ENCODE results near the gene LRRC10B.
"Not testable (repeated sequence)": the region's sequence is repeated elsewhere in the genome, so short reads cannot be mapped to it uniquely, and the experiment has no call there.

Gene LRRC10B

GRCh38 chr11:61507962-61508861 lies at the start of gene LRRC10B:
Gene LRRC10B, plus strand, starts transcription at chr11:61508749. Its CDS starts 250 bp downstream, at chr11:61508999.
- no peak for FAIRE-seq

- FAIRE-seq, result no peak
Measured at GRCh38 chr11:61460474-61460881, 48.1 kb upstream of the LRRC10B start.

- FAIRE-seq, result no peak
Measured at GRCh38 chr11:61460986-61461385, 47.6 kb upstream of the LRRC10B start.

GRCh38 chr11:61467602-61468001 lies 40.9 kb upstream of the LRRC10B start:
- FAIRE-seq, result not testable (repeated sequence)

DNA sequence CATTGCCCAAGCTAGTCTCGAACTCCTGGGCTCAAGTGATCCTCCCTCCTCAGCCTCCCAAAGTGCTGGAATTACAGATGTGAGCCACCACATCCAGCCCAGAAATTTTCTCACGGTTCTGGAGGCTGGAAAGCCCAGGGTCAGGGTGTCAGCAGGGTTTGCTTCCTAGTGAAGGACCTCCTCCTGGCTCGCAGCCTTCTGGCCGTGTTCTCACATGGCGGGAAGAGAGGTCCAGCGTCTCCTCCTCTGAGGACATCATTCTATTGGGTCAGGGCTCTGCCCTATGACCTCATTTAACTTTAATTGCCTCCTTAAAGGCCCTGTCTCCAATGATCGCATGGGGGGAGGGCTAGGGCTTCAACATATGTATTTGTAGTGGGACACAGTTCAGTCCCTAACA lies 40.5 kb upstream of the LRRC10B start:
- no peak for FAIRE-seq

GRCh38 chr11:61472282-61472681 lies 36.3 kb upstream of the LRRC10B start:
- no peak for FAIRE-seq

DNA sequence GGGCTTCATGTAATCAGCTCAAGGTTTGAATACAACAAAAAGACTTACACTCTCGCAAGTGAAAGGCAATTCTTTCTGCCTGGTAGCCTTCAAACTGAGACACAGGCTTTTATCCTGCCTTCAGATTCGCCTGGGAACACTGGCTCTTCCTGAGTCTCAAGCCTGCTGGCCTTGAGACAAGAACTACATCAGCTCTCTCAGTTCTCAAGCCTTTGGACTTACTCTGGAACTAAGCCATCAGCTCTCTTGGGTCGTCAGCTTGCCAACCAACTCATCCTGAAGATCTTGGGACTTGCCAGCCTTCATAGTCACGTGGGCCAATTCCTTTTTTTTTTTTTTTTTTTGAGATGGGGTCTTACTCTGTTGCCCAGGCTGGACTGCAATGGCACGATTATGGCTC lies 35.7 kb upstream of the LRRC10B start:
- FAIRE-seq, result no peak

DNA sequence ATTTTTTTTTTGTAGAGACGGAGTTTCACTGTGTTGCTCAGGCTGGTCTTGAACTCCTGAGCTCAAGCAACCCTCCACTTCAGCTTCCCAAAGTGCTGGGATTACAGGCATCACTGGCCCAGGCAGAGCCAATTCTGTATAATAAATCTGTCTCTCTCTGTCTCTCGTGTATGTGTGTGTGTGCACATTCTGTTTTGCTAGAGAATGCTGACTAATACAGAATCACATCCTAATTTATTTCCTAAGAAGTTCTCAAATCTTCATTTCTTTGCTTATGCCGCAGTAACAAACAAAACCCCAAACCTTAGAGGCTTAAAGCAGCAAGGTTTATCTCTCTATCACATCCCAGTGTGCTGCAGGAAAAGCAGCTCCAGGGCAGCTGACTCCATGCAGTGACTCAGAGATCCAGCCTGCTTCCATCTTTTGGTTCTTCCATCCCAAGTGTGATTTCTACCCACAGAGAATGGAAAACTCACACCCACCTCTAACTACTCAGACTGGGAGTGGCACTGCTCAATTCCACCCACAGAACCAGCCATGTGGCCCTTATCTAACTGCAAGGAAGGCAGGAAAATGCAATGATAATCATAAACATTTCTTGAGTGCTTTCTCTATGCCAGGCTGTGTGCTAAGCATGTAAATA lies 35.1 kb upstream of the LRRC10B start:
- FAIRE-seq, result no peak

- no peak for FAIRE-seq
Measured at GRCh38 chr11:61474013-61474643, 34.4 kb upstream of the LRRC10B start.

- FAIRE-seq, result no peak
Measured at GRCh38 chr11:61475433-61475832, 33.1 kb upstream of the LRRC10B start.

DNA sequence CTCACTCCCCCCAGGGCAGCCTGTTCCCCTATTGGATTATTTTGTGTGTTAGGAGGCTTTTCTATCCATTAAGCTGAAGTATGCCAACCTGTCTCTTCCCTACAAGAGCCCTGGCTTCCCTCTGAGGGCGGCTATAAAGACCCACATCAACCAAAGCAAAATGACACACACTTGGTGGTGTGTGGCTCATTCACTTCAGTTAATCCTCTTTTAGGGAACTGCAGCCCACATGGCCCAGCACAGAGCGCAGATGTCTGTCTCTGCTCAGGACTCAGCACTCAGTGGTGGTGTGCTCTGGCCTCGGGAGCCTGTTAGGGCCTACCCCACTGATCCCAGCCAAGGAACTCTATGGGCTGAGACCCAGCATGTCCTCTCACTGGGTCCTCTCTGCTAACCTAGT lies 32.2 kb upstream of the LRRC10B start:
- no peak for FAIRE-seq

DNA sequence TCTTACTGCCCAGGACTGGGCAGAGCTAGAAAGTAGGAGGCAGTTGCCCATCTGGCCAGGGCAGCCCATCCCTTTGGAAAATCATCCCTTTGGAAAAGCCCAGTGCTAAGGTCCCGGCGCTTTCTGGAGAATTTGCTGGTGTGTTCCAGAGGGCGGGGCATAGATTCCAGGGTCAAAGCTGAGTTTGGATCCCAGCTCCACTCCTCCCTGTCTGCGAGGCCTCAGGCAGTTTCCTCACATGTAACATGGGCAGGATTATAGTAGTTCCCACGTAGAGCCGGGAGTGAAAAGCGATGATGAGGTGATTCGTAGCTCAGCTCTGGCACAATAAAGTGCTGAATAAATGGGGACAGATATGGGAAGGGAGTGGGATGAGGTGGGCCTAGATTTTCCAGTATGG lies 31.4 kb upstream of the LRRC10B start:
- FAIRE-seq, result no peak

GRCh38 chr11:61477727-61478148 lies 30.8 kb upstream of the LRRC10B start:
- FAIRE-seq, result no peak

- not testable (repeated sequence) for FAIRE-seq
Measured at GRCh38 chr11:61479360-61480058, 29.0 kb upstream of the LRRC10B start.

DNA sequence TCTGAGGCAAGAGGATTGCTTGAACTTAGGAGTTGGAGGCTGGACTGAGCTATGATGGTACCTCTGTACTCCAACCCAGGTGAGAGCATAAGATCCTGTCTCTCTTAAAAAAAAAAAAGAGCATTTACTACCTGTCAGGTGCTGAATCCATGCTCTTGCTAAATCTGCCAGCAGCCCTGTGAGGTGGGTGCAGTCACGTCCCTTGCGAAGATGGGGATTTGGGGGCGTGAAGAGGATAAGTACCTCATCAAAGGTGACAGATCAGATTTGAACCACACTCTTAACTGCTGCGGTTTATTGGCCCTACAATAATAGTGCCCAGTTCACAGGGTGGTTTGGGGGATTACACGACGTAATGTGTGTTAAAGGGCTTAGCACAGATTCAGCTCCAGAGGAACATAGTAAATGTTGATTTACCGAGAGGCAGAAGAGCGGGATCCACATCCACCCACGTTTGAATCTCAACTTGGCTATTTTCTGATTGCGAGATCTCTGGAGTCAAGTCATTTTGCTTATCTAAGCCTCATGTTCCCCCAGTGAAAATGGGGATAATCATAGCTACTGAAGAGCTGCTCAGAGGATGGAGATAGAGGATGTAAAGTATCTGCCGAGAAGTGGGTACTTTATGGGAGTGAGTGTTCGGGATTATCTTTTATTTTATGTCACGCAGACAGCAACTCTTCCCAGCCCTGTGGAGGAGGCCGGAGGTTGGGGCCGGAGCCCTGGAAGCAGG lies 28.1 kb upstream of the LRRC10B start:
- no peak for FAIRE-seq

- no peak for FAIRE-seq
Measured at GRCh38 chr11:61480994-61481335, 27.6 kb upstream of the LRRC10B start.

DNA sequence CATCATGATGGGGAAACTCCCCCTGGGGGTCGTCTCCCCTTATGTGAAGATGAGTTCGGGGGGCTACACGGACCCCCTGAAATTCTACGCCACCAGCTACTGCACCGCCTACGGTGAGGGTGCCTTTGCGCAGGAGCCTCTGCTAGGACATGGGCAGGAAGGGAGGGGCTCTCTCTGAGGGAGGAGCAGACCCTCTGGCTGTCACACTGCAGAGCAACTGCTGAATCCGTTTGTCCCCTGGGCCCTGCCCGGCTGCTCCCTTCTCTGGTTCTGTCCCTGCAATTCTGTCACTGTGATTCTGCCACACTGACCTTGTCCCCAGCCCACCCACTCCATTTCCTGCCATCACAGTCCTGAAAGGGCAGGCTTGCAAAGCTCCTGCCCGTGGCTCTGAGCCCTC lies 26.7 kb upstream of the LRRC10B start:
- no peak for FAIRE-seq

- FAIRE-seq, result no peak
Measured at GRCh38 chr11:61482513-61482912, 26.0 kb upstream of the LRRC10B start.

DNA sequence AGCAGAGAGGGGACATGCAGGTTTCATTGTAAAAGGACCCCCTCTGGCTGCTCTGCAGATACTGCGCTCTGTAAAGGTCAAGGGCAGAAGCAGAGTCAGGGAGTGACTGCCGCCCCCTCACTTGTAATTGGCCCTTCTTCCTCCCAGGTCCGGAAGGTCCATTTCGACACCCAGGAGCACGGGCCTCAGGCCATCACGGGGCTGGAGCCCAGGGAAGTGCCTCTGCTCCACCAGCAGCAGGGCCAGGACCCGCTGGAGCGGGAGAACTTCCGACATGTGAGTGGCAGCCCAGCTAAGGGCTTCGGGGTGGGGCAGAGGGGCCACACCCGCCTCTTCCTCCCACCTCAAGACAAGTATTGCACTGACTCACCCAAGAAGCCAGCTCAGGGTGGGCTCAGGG lies 24.0 kb upstream of the LRRC10B start:
- no peak for FAIRE-seq

DNA sequence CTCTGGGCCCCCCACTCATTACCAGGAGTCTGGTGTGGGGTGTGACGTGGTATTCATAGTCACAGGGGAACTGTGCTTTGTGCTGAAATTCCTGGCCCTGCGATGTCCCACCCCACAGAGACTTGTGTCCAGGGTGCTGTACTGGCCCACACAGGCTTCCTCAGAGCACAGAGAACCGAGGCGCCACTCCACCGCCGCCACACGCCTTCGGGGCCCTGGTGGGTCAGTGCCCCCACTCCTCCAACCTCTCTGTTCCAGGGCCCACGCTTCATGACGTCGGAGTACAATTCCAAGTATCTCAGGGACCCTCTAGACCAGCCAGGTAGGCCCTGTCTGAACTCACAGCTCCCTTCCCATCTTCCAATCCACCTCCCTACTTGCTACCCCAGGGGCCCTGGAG lies 23.5 kb upstream of the LRRC10B start:
- no peak for FAIRE-seq

GRCh38 chr11:61486011-61486620 lies 22.4 kb upstream of the LRRC10B start:
- FAIRE-seq, result no peak

DNA sequence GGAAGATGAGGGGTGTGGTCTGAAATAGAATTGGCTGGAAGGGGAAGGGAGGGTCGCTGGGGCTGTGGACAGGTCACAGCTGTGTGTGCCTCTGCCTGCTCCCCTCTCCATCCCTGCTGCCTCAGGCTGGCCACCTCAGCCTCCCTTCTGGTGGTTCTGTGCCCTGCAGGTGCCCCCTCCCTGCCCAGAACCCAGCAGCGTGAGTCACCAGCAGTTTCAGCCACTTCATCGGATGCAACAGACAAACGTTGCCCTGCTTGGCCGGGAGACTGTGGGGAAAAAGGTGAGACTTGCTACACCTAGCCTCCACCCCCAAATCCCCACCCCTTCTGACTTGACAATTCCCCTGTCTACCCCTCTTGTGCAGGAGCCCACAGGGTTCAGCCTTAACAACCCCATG lies 21.8 kb upstream of the LRRC10B start:
- no peak for FAIRE-seq

Data from G401.6 (cell line).